ACC112 (cell line): ENCODE data around the gene WBP11.

Source experiments
- H2AFZ ChIP-seq: fragments of 200-600 bp; sonication (generic); one replicate; pipeline ENCODE4 v1.6.0; 2017; ENCODE audit warnings: antibody characterized with exemption, low read length; ENCODE audit not compliant: unreplicated experiment
- H3K27ac ChIP-seq: fragments of 200-600 bp; sonication (generic); 2 replicates; pipeline ENCODE4 v1.5.1; 2014; ENCODE audit warnings: low read depth, mild to moderate bottlenecking, antibody characterized with exemption, low read length, moderate library complexity
- H3K27me3 ChIP-seq: fragments of 200-600 bp; sonication (generic); 2 replicates; pipeline ENCODE4 v1.6.1; 2014; ENCODE audit warnings: mild to moderate bottlenecking, antibody characterized with exemption, low read length, moderate library complexity, mixed read lengths; ENCODE audit not compliant: insufficient read depth
- H3K36me3 ChIP-seq: fragments of 200-600 bp; sonication (generic); 2 replicates; pipeline ENCODE4 v1.6.1; 2016; ENCODE audit warnings: mild to moderate bottlenecking, antibody characterized with exemption, low read length, moderate library complexity, mixed read lengths; ENCODE audit not compliant: insufficient read depth
- H3K4me1 ChIP-seq: fragments of 200-600 bp; sonication (generic); one replicate; pipeline ENCODE4 v1.6.1; 2016; ENCODE audit warnings: low read length, mixed read lengths; ENCODE audit not compliant: insufficient read depth, unreplicated experiment, control insufficient read depth
- H3K4me3 ChIP-seq: fragments of 200-600 bp; sonication (generic); 2 replicates; pipeline ENCODE4 v1.5.1; 2014; ENCODE audit warnings: mild to moderate bottlenecking, low read depth, low read length
- H3K79me2 ChIP-seq: fragments of 200-600 bp; sonication (generic); one replicate; pipeline ENCODE4 v1.6.0; 2016; ENCODE audit warnings: low read length; ENCODE audit not compliant: control insufficient read depth, unreplicated experiment, insufficient read depth

The WBP11 gene

DNA sequence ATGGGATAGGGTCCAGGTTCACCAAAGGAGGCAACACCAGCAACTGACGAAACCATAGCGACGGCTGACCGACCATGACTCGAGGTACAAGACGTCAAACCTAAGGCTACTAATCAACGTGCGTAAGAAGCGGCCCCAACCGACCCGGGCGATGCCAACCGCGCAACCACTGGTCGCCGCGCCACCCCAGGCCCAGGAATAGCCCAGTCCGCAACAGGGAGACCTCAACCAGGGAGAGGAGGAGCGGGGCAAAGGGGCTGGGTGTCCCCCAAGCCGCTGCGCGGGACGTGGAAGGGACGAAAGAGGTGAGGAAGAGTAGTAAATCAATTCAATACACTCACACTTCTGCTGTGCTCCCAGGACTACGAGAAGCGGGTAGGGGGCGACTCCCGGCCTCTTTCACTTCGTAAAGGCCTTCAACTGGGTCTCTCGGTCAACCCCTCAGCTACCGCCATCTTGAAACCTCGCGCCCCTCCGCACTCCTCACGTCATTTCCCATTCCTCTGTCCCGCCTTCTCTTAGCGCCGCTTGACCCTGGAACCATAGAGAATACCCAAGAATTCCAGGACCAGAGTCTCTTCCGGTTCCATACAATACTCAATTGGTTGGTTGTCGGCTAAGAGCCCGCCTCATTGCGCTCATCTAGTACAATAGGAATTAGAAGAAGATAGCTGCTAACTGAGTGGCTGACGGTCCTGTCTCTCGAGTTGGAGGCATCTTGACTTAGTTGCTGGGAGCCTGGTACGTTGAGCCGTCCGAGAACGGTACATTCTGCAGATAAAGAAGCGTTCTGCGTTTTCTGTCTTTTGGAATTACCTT, at the start of gene WBP11, which contains the start of gene C12orf60:
WBP11 (minus strand) TSS at position 468 of the 819 bp plus-strand sequence. CDS start 2,095 bp downstream, outside the sequence.
C12orf60 (plus strand) TSS at position 660 of the 819 bp plus-strand sequence. CDS start 19,266 bp downstream, outside the sequence.
- Histone ChIP-seq H3K79me2 (peaks cover 44% of the 10 kb centered on the region), H3K4me3 (peak within 1 kb of the TSS; percentile 90), H3K27ac (peak within 1 kb of the TSS; percentile 86), H3K36me3 (peaks cover 15% of the 10 kb centered on the region), H3K4me1 (peaks cover 34% of the 10 kb centered on the region), H3K27me3 (no peaks in the 10 kb centered on the region), H2AFZ (peak within 1 kb of the TSS; percentile 95)

DNA sequence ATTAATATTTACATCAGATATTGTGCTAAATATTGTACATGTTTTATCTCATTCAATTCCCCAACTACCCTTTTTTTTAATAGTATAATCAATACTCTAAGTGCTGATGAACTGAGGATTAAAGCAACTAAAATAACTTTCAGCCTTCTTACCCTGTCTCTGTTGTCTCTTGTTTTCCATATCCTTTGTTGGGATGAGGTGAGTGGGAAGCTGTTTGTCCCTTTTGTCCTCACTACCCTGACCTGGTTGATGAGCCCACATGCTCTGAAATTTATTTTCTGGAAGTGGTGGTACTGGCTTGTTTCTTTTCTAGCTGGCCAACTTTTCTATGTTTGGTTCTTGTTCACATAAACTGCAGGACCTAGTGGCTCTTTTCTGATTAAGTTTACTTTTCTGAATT, 49.6 kb upstream of the WBP11 start:
- H3K4me1 ChIP-seq = peaks cover 12% of the 10 kb centered on the region
- no peaks in the 10 kb centered on the region for H3K27me3 ChIP-seq
- H3K36me3 ChIP-seq = no peaks in the 10 kb centered on the region
- H3K79me2 ChIP-seq = no peaks in the 10 kb centered on the region
- H3K27ac ChIP-seq = no peak overlapping the region
- H3K4me3 ChIP-seq = no peak overlapping the region
- no peak overlapping the region for H2AFZ ChIP-seq

DNA sequence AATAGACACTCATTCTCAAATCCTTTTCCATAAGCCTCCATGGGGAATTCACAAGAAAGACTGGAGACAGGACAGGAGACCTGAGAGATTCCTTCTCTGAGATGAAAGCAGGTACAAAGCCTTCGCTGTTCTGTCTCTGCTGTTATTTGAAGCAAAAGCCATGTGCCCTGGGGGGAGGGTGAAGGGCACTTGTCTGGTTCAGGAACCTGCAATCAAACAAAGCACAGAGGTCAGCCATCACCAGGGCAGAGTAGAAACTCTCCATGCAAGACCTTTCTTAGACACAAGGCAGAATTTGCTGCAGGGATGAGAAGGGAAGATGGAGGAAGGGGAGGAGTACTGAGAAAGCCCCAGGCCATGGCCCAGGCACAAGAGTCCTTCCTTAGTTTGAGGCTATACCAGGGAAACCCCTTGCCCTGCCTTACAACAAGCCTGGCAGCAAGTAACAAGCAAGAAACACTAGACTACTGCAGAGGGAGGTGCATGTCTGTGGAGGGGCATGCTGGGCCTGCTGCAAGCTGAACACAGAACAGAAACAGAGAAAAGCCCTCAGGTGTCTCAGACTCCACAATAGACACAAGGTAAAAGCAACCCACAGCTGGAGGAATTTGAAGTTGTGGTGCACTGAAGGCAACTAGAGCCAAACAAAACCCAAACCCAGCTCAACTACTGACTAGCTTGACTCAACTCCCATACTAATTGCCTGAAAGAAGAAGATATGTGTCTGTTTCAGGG, 47.8 kb upstream of the WBP11 start:
- no peak overlapping the region for H3K27ac ChIP-seq

DNA sequence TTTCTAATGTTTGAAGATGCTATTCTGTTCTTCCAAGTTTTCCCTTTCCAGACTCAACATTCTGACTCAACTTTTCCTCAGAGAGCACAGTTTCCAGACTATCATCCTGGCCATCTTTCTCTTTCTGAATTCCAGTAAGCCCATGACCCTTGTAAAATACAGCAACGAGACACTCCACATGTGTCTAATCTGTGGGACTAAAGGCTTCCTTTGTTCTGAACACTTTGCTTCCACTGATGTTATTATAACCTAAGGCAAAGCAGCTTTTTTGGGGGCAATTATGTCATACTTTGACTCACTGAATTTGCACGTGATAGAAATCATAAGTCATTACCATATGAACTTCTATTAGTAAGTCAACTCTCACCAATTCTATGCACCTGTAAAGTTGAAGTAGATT, 46.4 kb upstream of the WBP11 start:
- Histone ChIP-seq H3K79me2 (no peaks in the 10 kb centered on the region), H3K36me3 (no peaks in the 10 kb centered on the region), H3K27me3 (no peaks in the 10 kb centered on the region), H3K4me3 (no peak overlapping the region), H3K4me1 (peaks cover 13% of the 10 kb centered on the region), H2AFZ (no peak overlapping the region), H3K27ac (no peak overlapping the region)

More for the DNA sequence above, 47.8 kb upstream of the WBP11 start:
- H3K79me2 ChIP-seq = no peaks in the 10 kb centered on the region
- H3K4me1 ChIP-seq = peaks cover 16% of the 10 kb centered on the region
- H3K4me3 ChIP-seq = no peak overlapping the region
- H3K27me3 ChIP-seq = no peaks in the 10 kb centered on the region
- no peak overlapping the region for H2AFZ ChIP-seq
- H3K36me3 ChIP-seq = no peaks in the 10 kb centered on the region

DNA sequence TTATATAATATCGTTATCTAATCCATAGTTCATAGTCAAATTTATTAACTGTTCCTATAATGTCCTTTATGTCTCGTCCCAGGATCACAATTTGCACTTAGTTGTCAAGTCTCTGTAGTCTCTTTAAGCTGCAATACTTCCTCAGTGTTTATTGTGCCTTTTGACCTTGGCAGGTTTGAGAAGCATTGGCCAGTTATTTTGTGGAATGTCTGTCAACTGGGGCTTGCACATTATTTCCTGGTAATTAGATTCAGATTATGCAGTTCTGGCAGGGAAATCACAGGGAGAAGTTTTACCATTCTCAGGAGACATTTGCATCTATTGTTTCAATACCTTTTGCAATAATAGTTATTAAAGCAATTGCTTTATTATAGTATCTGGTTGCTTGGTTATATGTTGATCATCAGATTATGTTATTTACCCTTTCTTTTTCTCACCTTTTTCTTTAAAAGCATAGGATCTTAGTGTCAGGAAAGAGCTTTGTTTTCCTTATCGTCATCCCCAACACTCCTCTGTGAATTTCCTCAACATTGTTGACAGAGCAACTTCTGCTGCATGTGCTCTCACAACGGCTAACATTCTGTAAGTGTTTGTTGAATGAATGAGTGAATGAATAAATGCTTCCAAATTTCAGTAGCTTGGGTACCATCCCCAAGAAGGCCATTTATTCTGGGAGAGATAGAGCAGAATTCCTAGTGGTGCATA, 43.8 kb upstream of the WBP11 start:
- Histone ChIP-seq H3K4me3 (no peak overlapping the region), H2AFZ (no peak overlapping the region), H3K27me3 (no peaks in the 10 kb centered on the region), H3K27ac (no peak overlapping the region), H3K4me1 (peaks cover 21% of the 10 kb centered on the region), H3K36me3 (no peaks in the 10 kb centered on the region), H3K79me2 (no peaks in the 10 kb centered on the region)

DNA sequence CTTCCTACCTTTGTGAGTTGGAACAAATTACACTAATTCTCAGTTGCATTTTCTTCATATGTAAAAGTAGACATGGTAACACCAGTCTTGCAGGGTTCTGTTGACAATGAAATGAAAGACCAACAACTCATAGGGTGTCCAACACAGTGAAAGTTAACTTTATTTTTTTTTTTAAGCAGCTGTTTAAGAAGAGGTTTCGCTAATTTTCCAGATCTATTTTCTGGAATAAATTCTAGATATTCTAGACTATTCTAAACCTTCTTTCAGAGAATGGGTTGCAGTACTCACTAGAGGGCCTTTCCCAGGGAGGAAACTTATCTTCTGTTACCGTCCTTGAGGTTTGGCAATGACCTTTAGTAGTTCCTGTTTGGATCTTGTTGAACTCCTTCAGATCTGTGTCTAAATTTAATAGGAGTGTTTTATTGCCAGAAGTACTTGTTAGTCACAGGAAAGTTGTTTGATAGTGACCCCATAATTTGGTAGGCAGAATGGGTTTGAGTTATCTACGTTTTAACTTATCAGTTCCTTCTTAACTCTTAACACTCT, 42.8 kb upstream of the WBP11 start:
- H2AFZ ChIP-seq = no peak overlapping the region
- no peak overlapping the region for H3K4me3 ChIP-seq
- no peaks in the 10 kb centered on the region for H3K79me2 ChIP-seq
- no peak overlapping the region for H3K27ac ChIP-seq
- H3K27me3 ChIP-seq = no peaks in the 10 kb centered on the region
- H3K36me3 ChIP-seq = no peaks in the 10 kb centered on the region
- peaks cover 30% of the 10 kb centered on the region for H3K4me1 ChIP-seq

DNA sequence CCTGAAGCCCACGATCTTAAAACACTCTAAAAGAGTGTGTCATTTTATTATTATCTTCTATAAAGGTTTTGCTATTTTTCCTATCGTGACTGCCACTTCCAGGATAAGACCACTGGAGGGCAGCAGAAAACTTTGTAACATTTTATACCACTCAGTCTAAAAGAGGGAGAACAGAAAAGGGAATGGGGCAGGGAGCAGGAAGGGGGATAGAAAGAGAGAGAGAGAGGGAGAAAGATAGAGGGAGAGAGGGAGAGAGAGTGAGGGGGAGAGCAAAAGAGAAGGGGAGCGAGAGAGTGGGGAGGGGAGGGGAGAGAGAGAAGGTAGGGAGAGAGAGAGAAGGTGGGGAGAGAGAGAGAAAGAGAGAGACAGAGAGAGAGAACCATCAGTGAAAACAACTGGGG, 42.1 kb upstream of the WBP11 start:
- H3K27ac ChIP-seq = no peak overlapping the region
- H3K4me3 ChIP-seq = no peak overlapping the region
- H3K4me1 ChIP-seq = peaks cover 33% of the 10 kb centered on the region
- no peaks in the 10 kb centered on the region for H3K79me2 ChIP-seq
- peak overlapping the region; percentile 47 for H2AFZ ChIP-seq
- no peaks in the 10 kb centered on the region for H3K36me3 ChIP-seq
- no peaks in the 10 kb centered on the region for H3K27me3 ChIP-seq

DNA sequence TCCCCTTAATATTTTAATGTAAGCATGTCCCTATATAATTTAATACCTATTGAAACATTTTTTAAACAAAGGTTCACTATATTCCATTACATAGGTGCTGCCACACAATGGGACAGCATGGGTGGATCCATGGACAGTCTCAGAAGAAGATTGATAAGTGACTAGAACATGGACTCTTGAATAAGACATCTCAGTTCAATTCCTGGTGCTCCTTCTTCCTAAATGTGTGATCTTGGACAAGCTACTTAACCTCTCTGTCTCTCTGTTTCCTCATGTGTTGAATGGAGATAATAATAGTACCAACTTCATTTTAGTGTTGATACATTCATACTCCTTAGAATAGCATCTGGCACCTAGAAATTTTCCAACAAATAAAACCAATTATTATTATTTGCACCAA, 41.1 kb upstream of the WBP11 start:
- peaks cover 30% of the 10 kb centered on the region for H3K4me1 ChIP-seq
- H3K27me3 ChIP-seq = no peaks in the 10 kb centered on the region
- no peak overlapping the region for H3K27ac ChIP-seq
- H3K4me3 ChIP-seq = no peak overlapping the region
- H2AFZ ChIP-seq = no peak overlapping the region
- no peaks in the 10 kb centered on the region for H3K36me3 ChIP-seq
- no peaks in the 10 kb centered on the region for H3K79me2 ChIP-seq

DNA sequence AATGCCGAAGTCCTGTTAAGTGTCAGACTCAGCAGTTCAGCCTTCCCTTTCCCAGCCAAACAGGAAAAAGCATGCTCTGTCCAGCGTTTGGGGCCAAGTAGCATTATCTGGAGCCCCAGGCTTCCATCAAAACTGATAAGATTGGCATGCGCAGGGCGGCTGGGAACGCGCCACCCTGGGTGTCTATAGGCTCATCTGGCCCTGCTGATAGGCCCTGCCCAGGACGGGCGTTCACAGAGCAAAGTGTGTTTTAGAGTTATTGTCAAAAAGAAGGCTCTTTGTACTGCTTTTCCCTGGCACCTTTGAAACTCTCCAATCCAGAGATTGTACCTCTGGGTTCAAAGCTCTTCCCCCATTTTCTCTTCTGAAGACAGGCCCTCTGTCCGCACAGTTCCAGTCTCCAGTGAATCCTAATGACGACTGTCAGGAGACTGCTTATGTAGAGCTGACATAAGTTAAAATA, 40.2 kb upstream of the WBP11 start, which contains the start of gene ART4:
ART4 (minus strand) TSS at position 102 of the 463 bp plus-strand sequence. CDS start 413 bp downstream, outside the sequence.
- no peaks in the 10 kb centered on the region for H3K36me3 ChIP-seq
- peaks cover 31% of the 10 kb centered on the region for H3K4me1 ChIP-seq
- H3K79me2 ChIP-seq = no peaks in the 10 kb centered on the region
- peak within 1 kb of the TSS; percentile 84 for H3K27ac ChIP-seq
- H2AFZ ChIP-seq = peak within 1 kb of the TSS; percentile 30
- H3K4me3 ChIP-seq = peak within 1 kb of the TSS; percentile 32; the same call in 1 of the 2 replicates
- H3K27me3 ChIP-seq = no peaks in the 10 kb centered on the region

DNA sequence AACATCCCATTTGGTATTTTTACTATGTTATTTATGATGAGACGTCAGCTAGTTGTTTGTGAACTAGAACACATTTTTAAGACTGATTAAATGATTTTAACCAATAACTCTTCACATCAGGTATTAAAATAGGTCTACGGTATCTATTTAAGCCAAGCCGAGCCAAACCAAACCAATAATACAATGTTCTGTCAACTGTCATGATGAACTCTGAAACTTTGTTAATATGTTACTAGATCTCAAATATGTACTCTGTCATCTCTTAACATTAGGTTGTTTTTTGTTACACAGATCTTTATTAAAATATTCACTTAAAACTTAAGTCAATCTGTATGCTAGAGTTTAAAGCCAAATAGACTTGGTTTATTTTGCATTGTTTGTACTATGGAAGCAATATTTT, 39.0 kb upstream of the WBP11 start:
- H3K79me2 ChIP-seq = no peaks in the 10 kb centered on the region
- peak overlapping the region; percentile 84 for H3K27ac ChIP-seq
- peaks cover 41% of the 10 kb centered on the region for H3K4me1 ChIP-seq
- no peaks in the 10 kb centered on the region for H3K36me3 ChIP-seq
- H2AFZ ChIP-seq = peak overlapping the region; percentile 30
- peak overlapping the region; percentile 32; the same call in 1 of the 2 replicates for H3K4me3 ChIP-seq
- H3K27me3 ChIP-seq = no peaks in the 10 kb centered on the region
